ENCODE data around the gene PSMA6. TPM values are rescaled to one million over a fixed set of nuclear protein-coding genes. Genes with fewer than 3 reads are reported as not detected.
A peak's percentile ranks its signal among the peaks of the same experiment; 100 is the strongest.
"Not testable (repeated sequence)": the region's sequence is repeated elsewhere in the genome, so short reads cannot be mapped to it uniquely, and the experiment has no call there.

Gene PSMA6
- total and polyA plus RNA-seq, 3 experiments from 2014 or later: 305 to 400 (median 399) TPM

GRCh38 chr14:35296545-35296944 lies 4.4 kb downstream of the PSMA6 start:
- no peak overlapping the region for H3K27ac ChIP-seq (ENCODE audit: low read depth, low read length)
- no peaks in the 10 kb centered on the region for H3K27me3 ChIP-seq (ENCODE audit: insufficient read depth, low read length, poor library complexity, severe bottlenecking)
- H3K9me3 ChIP-seq (ENCODE audit: low read length): no peaks in the 10 kb centered on the region
- no peak for DNase-seq
- ChIA-PET POLR2A (no interaction called here), CTCF (no interaction called here)
- H3K27ac Mint-ChIP-seq: peak overlapping the region in 5 of 8 donors; percentile 43 to 95 (median 50)
- no peaks in the 10 kb centered on the region for H3K27me3 Mint-ChIP-seq
- peaks cover 66 to 86% (median 85%) of the 10 kb centered on the region in 3 donors for H3K4me1 Mint-ChIP-seq
- no peaks in the 10 kb centered on the region for H3K9me3 Mint-ChIP-seq
- no peaks in the 10 kb centered on the region for H3K36me3 ChIP-seq (ENCODE audit: insufficient read depth, low read length)
- H3K4me1 ChIP-seq (ENCODE audit: insufficient read depth, low read length): peaks cover 58% of the 10 kb centered on the region
- H3K4me3 Mint-ChIP-seq: peak overlapping the region in 5 of 7 donors; percentile 48 to 76 (median 61)
- peaks cover 0 to 31% (median 4%) of the 10 kb centered on the region in 3 donors for H3K36me3 Mint-ChIP-seq
- H3K4me3 ChIP-seq (ENCODE audit: low read length): no peak overlapping the region

GRCh38 chr14:35297706-35298105 lies 5.5 kb downstream of the PSMA6 start:
- ChIA-PET POLR2A (interaction anchor here (0.7 kb wide), 1 partner anchor 203 kb away, joined by 4 read pairs; no protein-coding TSS in a partner anchor), CTCF (no interaction called here)
- H3K9me3 Mint-ChIP-seq: no peaks in the 10 kb centered on the region
- H3K27me3 ChIP-seq (ENCODE audit: insufficient read depth, low read length, poor library complexity, severe bottlenecking): no peaks in the 10 kb centered on the region
- no peaks in the 10 kb centered on the region for H3K27me3 Mint-ChIP-seq
- no peaks in the 10 kb centered on the region for H3K36me3 ChIP-seq (ENCODE audit: insufficient read depth, low read length)
- peak overlapping the region in 6 of 8 donors; percentile 2 to 95 (median 52) for H3K27ac Mint-ChIP-seq
- no peak for DNase-seq
- peak overlapping the region in 1 of 7 donors; percentile 21 for H3K4me3 Mint-ChIP-seq
- H3K4me3 ChIP-seq (ENCODE audit: low read length): no peak overlapping the region
- H3K4me1 Mint-ChIP-seq: peaks cover 74 to 90% (median 87%) of the 10 kb centered on the region in 3 donors
- no peak overlapping the region for H3K27ac ChIP-seq (ENCODE audit: low read depth, low read length)
- peaks cover 70% of the 10 kb centered on the region for H3K4me1 ChIP-seq (ENCODE audit: insufficient read depth, low read length)
- H3K36me3 Mint-ChIP-seq: peaks cover 0 to 25% (median 4%) of the 10 kb centered on the region in 3 donors
- no peaks in the 10 kb centered on the region for H3K9me3 ChIP-seq (ENCODE audit: low read length)

- peaks cover 69% of the 10 kb centered on the region for H3K4me1 ChIP-seq (ENCODE audit: insufficient read depth, low read length)
- Mint-ChIP-seq H3K4me1 (peaks cover 75 to 90% (median 90%) of the 10 kb centered on the region in 3 donors), H3K27ac (no peak overlapping the region), H3K27me3 (no peaks in the 10 kb centered on the region), H3K4me3 (no peak overlapping the region), H3K36me3 (peaks cover 0 to 22% (median 4%) of the 10 kb centered on the region in 3 donors), H3K9me3 (no peaks in the 10 kb centered on the region)
- ChIA-PET CTCF (no interaction called here), POLR2A (interaction anchor here (0.7 kb wide), 1 partner anchor 203 kb away, joined by 4 read pairs; no protein-coding TSS in a partner anchor)
- H3K4me3 ChIP-seq (ENCODE audit: low read length): no peak overlapping the region
- H3K27ac ChIP-seq (ENCODE audit: low read depth, low read length): no peak overlapping the region
- H3K27me3 ChIP-seq (ENCODE audit: insufficient read depth, low read length, poor library complexity, severe bottlenecking): no peaks in the 10 kb centered on the region
- H3K36me3 ChIP-seq (ENCODE audit: insufficient read depth, low read length): no peaks in the 10 kb centered on the region
- H3K9me3 ChIP-seq (ENCODE audit: low read length): no peaks in the 10 kb centered on the region
- no peak for DNase-seq
These were observed 6.2 kb downstream of the PSMA6 start for GRCh38 chr14:35298351-35298750.

GRCh38 chr14:35299708-35300107 lies 7.5 kb downstream of the PSMA6 start:
- Histone ChIP-seq H3K27me3 (ENCODE audit: insufficient read depth, low read length, poor library complexity, severe bottlenecking) (no peaks in the 10 kb centered on the region), H3K36me3 (ENCODE audit: insufficient read depth, low read length) (no peaks in the 10 kb centered on the region), H3K9me3 (ENCODE audit: low read length) (no peaks in the 10 kb centered on the region), H3K4me1 (ENCODE audit: insufficient read depth, low read length) (peaks cover 63% of the 10 kb centered on the region), H3K27ac (ENCODE audit: low read depth, low read length) (no peak overlapping the region), H3K4me3 (ENCODE audit: low read length) (no peak overlapping the region)
- no peak for DNase-seq
- POLR2A ChIA-PET: no interaction called here
- Mint-ChIP-seq H3K4me3 (peak overlapping the region in 2 of 7 donors; percentile 6 to 28), H3K9me3 (no peaks in the 10 kb centered on the region), H3K27ac (peak overlapping the region; percentile 52 to 85 (median 77)), H3K27me3 (no peaks in the 10 kb centered on the region), H3K4me1 (peaks cover 68 to 82% (median 82%) of the 10 kb centered on the region in 3 donors), H3K36me3 (peaks cover 0 to 22% (median 4%) of the 10 kb centered on the region in 3 donors)
- CTCF ChIA-PET: interaction anchor here (1.1 kb wide), 1 partner anchor 28 kb away, joined by 3 read pairs; no protein-coding TSS in a partner anchor

- Mint-ChIP-seq H3K9me3 (no peaks in the 10 kb centered on the region), H3K27me3 (no peaks in the 10 kb centered on the region), H3K4me3 (peak overlapping the region in 4 of 7 donors; percentile 4 to 56 (median 28)), H3K27ac (peak overlapping the region; percentile 52 to 93 (median 78)), H3K36me3 (peaks cover 0 to 22% (median 4%) of the 10 kb centered on the region in 3 donors), H3K4me1 (peaks cover 64 to 78% (median 78%) of the 10 kb centered on the region in 3 donors)
- POLR2A ChIA-PET: no interaction called here
- Histone ChIP-seq H3K4me3 (ENCODE audit: low read length) (no peak overlapping the region), H3K4me1 (ENCODE audit: insufficient read depth, low read length) (peaks cover 64% of the 10 kb centered on the region), H3K27ac (ENCODE audit: low read depth, low read length) (no peak overlapping the region), H3K27me3 (ENCODE audit: insufficient read depth, low read length, poor library complexity, severe bottlenecking) (no peaks in the 10 kb centered on the region), H3K9me3 (ENCODE audit: low read length) (no peaks in the 10 kb centered on the region), H3K36me3 (ENCODE audit: insufficient read depth, low read length) (no peaks in the 10 kb centered on the region)
- CTCF ChIA-PET: interaction anchor here (1.1 to 1.5 kb wide), 2 partner anchors 28 to 122 kb away, joined by 3 to 5 read pairs; no protein-coding TSS in a partner anchor
- DNase-seq: no peak
These were observed 8.0 kb downstream of the PSMA6 start for GRCh38 chr14:35300228-35300627.

GRCh38 chr14:35301334-35301733 lies 9.2 kb downstream of the PSMA6 start:
- POLR2A ChIA-PET; H3K4me3 ChIP-seq (ENCODE audit: low read length); H3K27me3 Mint-ChIP-seq; DNase-seq; H3K9me3 Mint-ChIP-seq; H3K27me3 ChIP-seq (ENCODE audit: insufficient read depth, low read length, poor library complexity, severe bottlenecking); H3K36me3 ChIP-seq (ENCODE audit: insufficient read depth, low read length); H3K27ac ChIP-seq (ENCODE audit: low read depth, low read length); H3K9me3 ChIP-seq (ENCODE audit: low read length): not testable (repeated sequence)
- Mint-ChIP-seq H3K27ac (peak overlapping the region in 7 of 8 donors; percentile 20 to 83 (median 66)), H3K4me3 (peak overlapping the region in 4 of 7 donors; percentile 39 to 54 (median 42)), H3K4me1 (peaks cover 56 to 76% (median 76%) of the 10 kb centered on the region in 3 donors), H3K36me3 (peaks cover 0 to 21% (median 4%) of the 10 kb centered on the region in 3 donors)
- H3K4me1 ChIP-seq (ENCODE audit: insufficient read depth, low read length): peaks cover 58% of the 10 kb centered on the region
- CTCF ChIA-PET: interaction anchor here (1.5 kb wide), 1 partner anchor 121 kb away, joined by 5 read pairs; no protein-coding TSS in a partner anchor

- Mint-ChIP-seq H3K27ac (peak overlapping the region; percentile 52 to 83 (median 74)), H3K4me3 (peak overlapping the region in 6 of 7 donors; percentile 38 to 75 (median 44)), H3K27me3 (no peaks in the 10 kb centered on the region), H3K36me3 (peaks cover 0 to 17% (median 4%) of the 10 kb centered on the region in 3 donors), H3K9me3 (no peaks in the 10 kb centered on the region), H3K4me1 (peaks cover 51 to 76% (median 70%) of the 10 kb centered on the region in 3 donors)
- Histone ChIP-seq H3K9me3 (ENCODE audit: low read length) (no peaks in the 10 kb centered on the region), H3K4me3 (ENCODE audit: low read length) (no peak overlapping the region), H3K27ac (ENCODE audit: low read depth, low read length) (no peak overlapping the region), H3K4me1 (ENCODE audit: insufficient read depth, low read length) (peaks cover 53% of the 10 kb centered on the region), H3K36me3 (ENCODE audit: insufficient read depth, low read length) (no peaks in the 10 kb centered on the region), H3K27me3 (ENCODE audit: insufficient read depth, low read length, poor library complexity, severe bottlenecking) (no peaks in the 10 kb centered on the region)
- POLR2A ChIA-PET: no interaction called here
- CTCF ChIA-PET: interaction anchor here (1.5 kb wide), 1 partner anchor 120 kb away, joined by 5 read pairs; no protein-coding TSS in a partner anchor
- DNase-seq: no peak
These were observed 9.8 kb downstream of the PSMA6 start for GRCh38 chr14:35301735-35302528.

Data from CD8-positive, alpha-beta memory T cell (primary cell).